Panc1 (cell line): ENCODE data around the gene DGKD. TPM values are rescaled to one million over a fixed set of nuclear protein-coding genes. Genes with fewer than 3 reads are reported as not detected.

ENCODE experiments used
- ATAC-seq: fragments of 200-7000 bp; cut with Tn5 transposase; 2 replicates; pipeline ENCODE4 v1.9.1; 2020; ENCODE audit warnings: mild to moderate bottlenecking, moderate library complexity
- BruUV-seq: library from RNA; stranded (reverse); fragments of 400-500 nt; replicated peaks from 2 replicates; lab custom pipeline; 2021; lab: Mats Ljungman, UMichigan
- CTCF ChIA-PET: fragments of 300-600 bp; sonication (Branson Sonifier 250); formaldehyde crosslinking; loops from one replicate; lab custom pipeline; 2022; ENCODE audit warnings: antibody characterized with exemption; lab: Charles Lee
- POLR2A ChIA-PET: fragments of 300-600 bp; sonication (Branson Sonifier 250); formaldehyde crosslinking; loops from one replicate; lab custom pipeline; 2022; ENCODE audit warnings: antibody characterized with exemption; lab: Charles Lee
- DNase-seq: peaks from one replicate; pipeline ENCODE4 v3.0.0-alpha.2; 2010; ENCODE audit warnings: low read depth, low spot score
- H3K27ac ChIP-seq: 2 replicates; pipeline ENCODE4 v1.5.1; 2011; ENCODE audit warnings: mild to moderate bottlenecking, low read length, inconsistent platforms
- H3K27me3 ChIP-seq: fragments of 200-500 bp; sonication (Bioruptor generic); 2 replicates; pipeline ENCODE4 v1.6.0; 2014; ENCODE audit warnings: low read length, inconsistent platforms; ENCODE audit not compliant: control insufficient read depth, insufficient read depth
- H3K36me3 ChIP-seq: fragments of 200-500 bp; sonication (Bioruptor generic); 2 replicates; pipeline ENCODE4 v1.5.1; 2014; ENCODE audit warnings: inconsistent platforms, mild to moderate bottlenecking, low read length, moderate library complexity; ENCODE audit not compliant: control insufficient read depth, insufficient read depth
- H3K4me1 ChIP-seq: 2 replicates; pipeline ENCODE4 v1.5.1; 2011; ENCODE audit warnings: inconsistent platforms, mild to moderate bottlenecking, low read length, moderate library complexity; ENCODE audit not compliant: control insufficient read depth, insufficient read depth
- H3K4me3 ChIP-seq, 2 experiments: 2 replicates each; pipeline ENCODE4 v1.5.1; 2011 to 2012; ENCODE audit warnings: low read depth in 2 of 2, low read length in 2 of 2, mild to moderate bottlenecking in 2 of 2, inconsistent platforms in 1 of 2, moderate library complexity in 1 of 2
- H3K9me3 ChIP-seq: fragments of 200-500 bp; sonication (Bioruptor generic); 2 replicates; pipeline ENCODE4 v1.5.1; 2014; ENCODE audit warnings: low read depth, mild to moderate bottlenecking, inconsistent platforms, low read length, moderate library complexity; ENCODE audit not compliant: control insufficient read depth, insufficient read depth
- CTCF ChIP-seq: fragments of 450-650 bp; IDR thresholded peaks from 2 replicates; pipeline ENCODE4 v1.5.1; 2017; ENCODE audit warnings: mild to moderate bottlenecking
- POLR2AphosphoS5 ChIP-seq: IDR thresholded peaks from 2 replicates; pipeline ENCODE4 v1.6.1; 2012; ENCODE audit warnings: mild to moderate bottlenecking, low read depth, low read length, moderate library complexity
- SIN3A ChIP-seq: IDR thresholded peaks from 2 replicates; pipeline ENCODE4 v1.6.1; 2012; ENCODE audit warnings: low read depth, mild to moderate bottlenecking, low read length, moderate library complexity, borderline replicate concordance; ENCODE audit not compliant: insufficient read depth
- TCF7L2 ChIP-seq: IDR thresholded peaks from 2 replicates; pipeline ENCODE4 v1.6.1; 2011; ENCODE audit warnings: mild to moderate bottlenecking, low read depth, low read length, inconsistent platforms
- in situ Hi-C: cut with HindIII; loops from 2 replicates; pipeline ENCODE4 v1.10.0; 2016; ENCODE audit warnings: low sequenced_read_pairs, low pct_unique_long_range_greater_than_20kb
- intact Hi-C: fragments of 100-400 bp; cut with micrococcal nuclease; formaldehyde crosslinking; loops from one replicate; pipeline ENCODE4 v1.10.0; 2022; ENCODE audit not compliant: unreplicated experiment
- total RNA-seq: library from RNA; stranded (reverse); gene quantifications from one replicate; pipeline ENCODE4 v1.2.1, GENCODE V29; 2021; ENCODE audit not compliant: unreplicated experiment
- TF ChIP-seq, protein P1 (sequence below), 2 experiments: IDR thresholded peaks; 2 replicates each; pipeline ENCODE4 v1.6.1; 2011 to 2012; ENCODE audit warnings: low read depth in 2 of 2, control low read depth in 1 of 2, low read length in 1 of 2, mild to moderate bottlenecking in 1 of 2, moderate library complexity in 1 of 2; ENCODE audit not compliant: insufficient read depth in 1 of 2

The DGKD gene
- total RNA-seq, 1 experiment from 2014 or later = 89.0 TPM

GRCh38 chr2:233451950-233452349 lies 97.7 kb downstream of the DGKD start:
- TF ChIP-seq CTCF (no peak), SIN3A (no peak), POLR2AphosphoS5 (no peak), TCF7L2 (no peak)
- TF ChIP-seq, protein P1, sequence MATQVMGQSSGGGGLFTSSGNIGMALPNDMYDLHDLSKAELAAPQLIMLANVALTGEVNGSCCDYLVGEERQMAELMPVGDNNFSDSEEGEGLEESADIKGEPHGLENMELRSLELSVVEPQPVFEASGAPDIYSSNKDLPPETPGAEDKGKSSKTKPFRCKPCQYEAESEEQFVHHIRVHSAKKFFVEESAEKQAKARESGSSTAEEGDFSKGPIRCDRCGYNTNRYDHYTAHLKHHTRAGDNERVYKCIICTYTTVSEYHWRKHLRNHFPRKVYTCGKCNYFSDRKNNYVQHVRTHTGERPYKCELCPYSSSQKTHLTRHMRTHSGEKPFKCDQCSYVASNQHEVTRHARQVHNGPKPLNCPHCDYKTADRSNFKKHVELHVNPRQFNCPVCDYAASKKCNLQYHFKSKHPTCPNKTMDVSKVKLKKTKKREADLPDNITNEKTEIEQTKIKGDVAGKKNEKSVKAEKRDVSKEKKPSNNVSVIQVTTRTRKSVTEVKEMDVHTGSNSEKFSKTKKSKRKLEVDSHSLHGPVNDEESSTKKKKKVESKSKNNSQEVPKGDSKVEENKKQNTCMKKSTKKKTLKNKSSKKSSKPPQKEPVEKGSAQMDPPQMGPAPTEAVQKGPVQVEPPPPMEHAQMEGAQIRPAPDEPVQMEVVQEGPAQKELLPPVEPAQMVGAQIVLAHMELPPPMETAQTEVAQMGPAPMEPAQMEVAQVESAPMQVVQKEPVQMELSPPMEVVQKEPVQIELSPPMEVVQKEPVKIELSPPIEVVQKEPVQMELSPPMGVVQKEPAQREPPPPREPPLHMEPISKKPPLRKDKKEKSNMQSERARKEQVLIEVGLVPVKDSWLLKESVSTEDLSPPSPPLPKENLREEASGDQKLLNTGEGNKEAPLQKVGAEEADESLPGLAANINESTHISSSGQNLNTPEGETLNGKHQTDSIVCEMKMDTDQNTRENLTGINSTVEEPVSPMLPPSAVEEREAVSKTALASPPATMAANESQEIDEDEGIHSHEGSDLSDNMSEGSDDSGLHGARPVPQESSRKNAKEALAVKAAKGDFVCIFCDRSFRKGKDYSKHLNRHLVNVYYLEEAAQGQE (IDR thresholded peaks at IDR 0.05; ENCODE audit: insufficient read depth in 1 of 2, low read depth in 2 of 2, low read length in 1 of 2) = no peak
- Histone ChIP-seq H3K27me3 (no peaks in the 10 kb centered on the region), H3K4me1 (peaks cover 8% of the 10 kb centered on the region; the same call in 1 of the 2 replicates), H3K36me3 (peaks cover 21% of the 10 kb centered on the region), H3K4me3 (no peak overlapping the region), H3K9me3 (no peaks in the 10 kb centered on the region), H3K27ac (no peak overlapping the region)
- no peak for DNase-seq
- ATAC-seq = no peak
- in situ Hi-C loops (no loop called here), intact Hi-C loops (no loop called here)
- ChIA-PET CTCF (no interaction called here), POLR2A (no interaction called here)
- BruUV-seq = no TSS peak

- ChIA-PET CTCF (no interaction called here), POLR2A (no interaction called here)
- Histone ChIP-seq H3K9me3 (no peaks in the 10 kb centered on the region), H3K27ac (no peak overlapping the region), H3K4me1 (peaks cover 5% of the 10 kb centered on the region; the same call in 1 of the 2 replicates), H3K4me3 (no peak overlapping the region), H3K36me3 (peaks cover 24% of the 10 kb centered on the region), H3K27me3 (no peaks in the 10 kb centered on the region)
- intact Hi-C loops (no loop called here), in situ Hi-C loops (no loop called here)
- no peak for DNase-seq
- no peak for TF ChIP-seq TCF7L2
- TF ChIP-seq SIN3A = no peak
- TF ChIP-seq, protein P1 (IDR thresholded peaks at IDR 0.05; ENCODE audit: insufficient read depth in 1 of 2, low read depth in 2 of 2, low read length in 1 of 2) = no peak
- TF ChIP-seq CTCF = no peak
- TF ChIP-seq POLR2AphosphoS5 = no peak
- no peak for ATAC-seq
- no TSS peak for BruUV-seq
These were observed 99.0 kb downstream of the DGKD start for GRCh38 chr2:233453111-233453915.
